HG02678 (cell line): ENCODE data around the gene CEP72.
"Not testable (repeated sequence)": the region's sequence is repeated elsewhere in the genome, so short reads cannot be mapped to it uniquely, and the experiment has no call there.

ENCODE experiments used
- ATAC-seq: cut with Tn5 transposase; IDR thresholded peaks from one replicate; pipeline ENCODE4 v1.9.1; 2021; ENCODE audit warnings: mild to moderate bottlenecking, moderate library complexity; ENCODE audit not compliant: unreplicated experiment

The CEP72 gene

GRCh38 chr5:680836-681235 lies 68.7 kb downstream of the CEP72 start:
- ATAC-seq, result not testable (repeated sequence)

- ATAC-seq, result not testable (repeated sequence)
These were observed 69.4 kb downstream of the CEP72 start for GRCh38 chr5:681317-682191.

- not testable (repeated sequence) for ATAC-seq
These were observed 70.1 kb downstream of the CEP72 start for GRCh38 chr5:682216-682615.

- ATAC-seq, result not testable (repeated sequence)
These were observed 70.7 kb downstream of the CEP72 start for GRCh38 chr5:682651-683358.

GRCh38 chr5:683551-684481 lies 71.7 kb downstream of the CEP72 start:
- no peak for ATAC-seq

GRCh38 chr5:684751-685216 lies 72.6 kb downstream of the CEP72 start:
- ATAC-seq, result no peak

- ATAC-seq, result no peak
These were observed 73.4 kb downstream of the CEP72 start for GRCh38 chr5:685262-686171.

GRCh38 chr5:686172-686523 lies 74.0 kb downstream of the CEP72 start:
- ATAC-seq, result not testable (repeated sequence)

- not testable (repeated sequence) for ATAC-seq
These were observed 74.8 kb downstream of the CEP72 start for GRCh38 chr5:686936-687335.

GRCh38 chr5:688348-689010 lies 76.3 kb downstream of the CEP72 start:
- not testable (repeated sequence) for ATAC-seq

- ATAC-seq, result not testable (repeated sequence)
These were observed 78.2 kb downstream of the CEP72 start for GRCh38 chr5:690293-690692.

GRCh38 chr5:691049-691448 lies 78.9 kb downstream of the CEP72 start:
- ATAC-seq, result not testable (repeated sequence)

GRCh38 chr5:691817-692528 lies 79.8 kb downstream of the CEP72 start:
- ATAC-seq, result no peak

GRCh38 chr5:692529-693041 lies 80.4 kb downstream of the CEP72 start:
- ATAC-seq, result peak; percentile 9

- peak; percentile 77 for ATAC-seq
These were observed 81.3 kb downstream of the CEP72 start, which contains the start of gene TPPP for GRCh38 chr5:693271-694041. Gene TPPP (minus strand): TSS chr5:693352. CDS start chr5:678060, 15,292 bp downstream.

GRCh38 chr5:694042-694431 lies 81.9 kb downstream of the CEP72 start:
- ATAC-seq, result not testable (repeated sequence)

- ATAC-seq, result not testable (repeated sequence)
These were observed 83.3 kb downstream of the CEP72 start for GRCh38 chr5:695475-695874.

GRCh38 chr5:696191-696590 lies 84.1 kb downstream of the CEP72 start:
- not testable (repeated sequence) for ATAC-seq
